ENCODE results near the gene RAPGEF4.
"Not testable (repeated sequence)": the region's sequence is repeated elsewhere in the genome, so short reads cannot be mapped to it uniquely, and the experiment has no call there.

Gene RAPGEF4

DNA sequence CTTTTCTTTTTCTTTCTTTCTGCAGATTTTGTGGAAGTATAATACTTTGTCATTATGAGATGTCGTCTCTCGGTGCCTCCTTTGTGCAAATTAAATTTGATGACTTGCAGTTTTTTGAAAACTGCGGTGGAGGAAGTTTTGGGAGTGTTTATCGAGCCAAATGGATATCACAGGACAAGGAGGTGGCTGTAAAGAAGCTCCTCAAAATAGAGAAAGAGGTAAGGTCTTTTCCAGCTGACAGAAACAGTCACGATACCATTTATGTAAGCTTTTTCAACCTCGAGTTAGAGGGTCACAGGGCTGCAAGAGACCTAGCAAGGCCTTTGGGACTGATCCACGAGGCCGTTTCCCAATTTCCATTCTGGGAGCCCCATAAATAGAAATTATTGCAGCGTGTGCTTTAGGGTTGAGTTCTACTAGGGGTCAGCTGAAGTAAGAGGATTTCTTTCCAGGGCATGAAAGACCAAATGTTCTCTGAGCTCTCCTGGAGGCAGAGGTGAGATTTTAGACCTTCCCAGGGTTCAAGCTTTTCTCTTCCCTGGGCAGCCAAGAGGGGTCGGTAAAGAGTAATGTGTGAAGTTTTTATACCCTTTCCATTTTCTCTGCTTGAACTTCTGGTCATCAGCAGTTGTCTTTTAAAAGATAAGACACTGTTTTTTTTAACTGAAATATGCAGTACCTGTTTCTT lies 355.5 kb downstream of the RAPGEF4 start:
- Histone ChIP-seq H4K20me1 (ENCODE audit: insufficient read depth) (no peaks in the 10 kb centered on the region), H3K27ac (no peak overlapping the region), H3K27me3 (ENCODE audit: insufficient read depth, low read depth) (no peaks in the 10 kb centered on the region), H3K4me3 (IDR thresholded peaks at IDR 0.05; ENCODE audit: insufficient read depth, low read depth, low read length) (no peak overlapping the region), H3K36me3 (ENCODE audit: insufficient read depth) (no peaks in the 10 kb centered on the region), H2AFZ (ENCODE audit: low read depth) (no peak overlapping the region), H3K9ac (no peak overlapping the region), H3K4me2 (no peak overlapping the region), H3K4me1 (ENCODE audit: low read depth, poor library complexity, severe bottlenecking) (no peaks in the 10 kb centered on the region), H3K79me2 (ENCODE audit: insufficient read depth, low read depth) (no peaks in the 10 kb centered on the region)
- 0 out of 2 replicates have a peak, but pooled peaks have one; percentile 14 for TF ChIP-seq CTCF (conservative IDR thresholded peaks at IDR 0.05; ENCODE audit: low read depth, low read length)

GRCh38 chr2:173091910-173092309 lies 356.3 kb downstream of the RAPGEF4 start:
- no peaks in the 10 kb centered on the region for H3K79me2 ChIP-seq (ENCODE audit: insufficient read depth, low read depth)
- no peak overlapping the region for H3K4me2 ChIP-seq
- no peaks in the 10 kb centered on the region for H3K27me3 ChIP-seq (ENCODE audit: insufficient read depth, low read depth)
- H3K27ac ChIP-seq: no peak overlapping the region
- no peaks in the 10 kb centered on the region for H3K36me3 ChIP-seq (ENCODE audit: insufficient read depth)
- H3K4me3 ChIP-seq (IDR thresholded peaks at IDR 0.05; ENCODE audit: insufficient read depth, low read depth, low read length): no peak overlapping the region
- no peak overlapping the region for H3K9ac ChIP-seq
- no peaks in the 10 kb centered on the region for H3K4me1 ChIP-seq (ENCODE audit: low read depth, poor library complexity, severe bottlenecking)
- no peak overlapping the region for H2AFZ ChIP-seq (ENCODE audit: low read depth)
- H4K20me1 ChIP-seq (ENCODE audit: insufficient read depth): no peaks in the 10 kb centered on the region
- TF ChIP-seq CTCF (conservative IDR thresholded peaks at IDR 0.05; ENCODE audit: low read depth, low read length): no peak

DNA sequence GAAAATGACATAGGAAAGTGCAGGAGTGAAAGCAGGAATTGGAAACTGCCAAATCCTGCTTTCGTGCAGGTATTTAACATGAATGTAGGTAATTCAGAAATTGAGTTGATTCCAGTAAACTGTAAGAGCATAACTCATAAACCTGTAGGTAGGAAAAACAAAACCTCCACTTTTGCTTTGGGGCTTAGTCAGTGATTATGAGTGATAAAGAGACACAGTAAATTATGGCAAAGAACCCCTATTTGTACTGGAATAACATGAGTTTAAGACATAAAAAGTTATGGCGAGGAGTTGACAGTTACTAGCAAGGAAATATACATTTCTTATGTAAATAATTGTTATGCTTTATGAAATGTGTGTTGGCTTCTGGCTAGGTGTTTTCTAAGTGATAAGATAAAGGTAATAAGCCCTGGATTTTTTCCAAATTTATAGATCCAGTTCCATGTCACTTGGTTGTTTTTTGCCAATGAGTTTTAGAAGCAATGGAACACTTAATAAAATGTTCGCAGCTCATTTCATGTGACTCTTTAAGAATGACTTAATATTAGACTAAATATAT lies 357.3 kb downstream of the RAPGEF4 start:
- no peak overlapping the region for H3K27ac ChIP-seq
- no peaks in the 10 kb centered on the region for H3K36me3 ChIP-seq (ENCODE audit: insufficient read depth)
- H3K79me2 ChIP-seq (ENCODE audit: insufficient read depth, low read depth): no peaks in the 10 kb centered on the region
- H3K4me3 ChIP-seq (IDR thresholded peaks at IDR 0.05; ENCODE audit: insufficient read depth, low read depth, low read length): no peak overlapping the region
- no peak overlapping the region for H2AFZ ChIP-seq (ENCODE audit: low read depth)
- no peak overlapping the region for H3K4me2 ChIP-seq
- no peaks in the 10 kb centered on the region for H4K20me1 ChIP-seq (ENCODE audit: insufficient read depth)
- no peak overlapping the region for H3K9ac ChIP-seq
- TF ChIP-seq CTCF (conservative IDR thresholded peaks at IDR 0.05; ENCODE audit: low read depth, low read length): no peak
- H3K27me3 ChIP-seq (ENCODE audit: insufficient read depth, low read depth): no peaks in the 10 kb centered on the region
- H3K4me1 ChIP-seq (ENCODE audit: low read depth, poor library complexity, severe bottlenecking): no peaks in the 10 kb centered on the region

- H3K36me3 ChIP-seq (ENCODE audit: insufficient read depth); H3K4me1 ChIP-seq (ENCODE audit: low read depth, poor library complexity, severe bottlenecking); H3K4me2 ChIP-seq; H3K9ac ChIP-seq; H3K79me2 ChIP-seq (ENCODE audit: insufficient read depth, low read depth); H3K4me3 ChIP-seq (IDR thresholded peaks at IDR 0.05; ENCODE audit: insufficient read depth, low read depth, low read length); H3K27ac ChIP-seq; H2AFZ ChIP-seq (ENCODE audit: low read depth); H4K20me1 ChIP-seq (ENCODE audit: insufficient read depth); H3K27me3 ChIP-seq (ENCODE audit: insufficient read depth, low read depth): not testable (repeated sequence)
Measured at GRCh38 chr2:173093617-173094016, 358.0 kb downstream of the RAPGEF4 start.

GRCh38 chr2:173094731-173095130 lies 359.1 kb downstream of the RAPGEF4 start:
- no peak for TF ChIP-seq CTCF (conservative IDR thresholded peaks at IDR 0.05; ENCODE audit: low read depth, low read length)
- H3K27ac ChIP-seq: no peak overlapping the region

More at GRCh38 chr2:173094731-173095130, 359.1 kb downstream of the RAPGEF4 start:
- Histone ChIP-seq H3K36me3 (ENCODE audit: insufficient read depth) (no peaks in the 10 kb centered on the region), H2AFZ (ENCODE audit: low read depth) (no peak overlapping the region), H4K20me1 (ENCODE audit: insufficient read depth) (no peaks in the 10 kb centered on the region), H3K4me2 (no peak overlapping the region), H3K9ac (no peak overlapping the region), H3K4me3 (IDR thresholded peaks at IDR 0.05; ENCODE audit: insufficient read depth, low read depth, low read length) (no peak overlapping the region), H3K79me2 (ENCODE audit: insufficient read depth, low read depth) (no peaks in the 10 kb centered on the region), H3K4me1 (ENCODE audit: low read depth, poor library complexity, severe bottlenecking) (no peaks in the 10 kb centered on the region), H3K27me3 (ENCODE audit: insufficient read depth, low read depth) (no peaks in the 10 kb centered on the region)

All from KMS-11 (cell line).